CD8-positive, alpha-beta memory T cell (primary cell): ENCODE results near the gene CLPSL2. TPM values are rescaled to one million over a fixed set of nuclear protein-coding genes. Genes with fewer than 3 reads are reported as not detected.

Source experiments
- CTCF ChIA-PET: fragments of 350-600 bp; sonication (Branson Sonifier 250); formaldehyde crosslinking; loops from one replicate; lab custom pipeline; 2021; ENCODE audit warnings: antibody characterized with exemption; lab: Charles Lee
- POLR2A ChIA-PET: fragments of 350-600 bp; sonication (Branson Sonifier 250); formaldehyde crosslinking; loops from one replicate; lab custom pipeline; 2021; ENCODE audit warnings: antibody characterized with exemption; lab: Charles Lee
- DNase-seq, 5 donors: peaks; one replicate each; pipeline versions ENCODE4 v3.0.0 to v3.0.0-alpha.2; 2020 to 2022; ENCODE audit warnings: mixed read lengths in 1 of 5
- H3K27ac ChIP-seq: one replicate; pipeline ENCODE4 v1.7.0; 2013; ENCODE audit warnings: low read depth, mild to moderate bottlenecking, low read length, moderate library complexity
- H3K27me3 ChIP-seq: 2 replicates; pipeline ENCODE4 v1.7.0; 2013; ENCODE audit warnings: low read length, mild to moderate bottlenecking; ENCODE audit not compliant: insufficient read depth, poor library complexity, severe bottlenecking
- H3K36me3 ChIP-seq: 2 replicates; pipeline ENCODE4 v1.7.0; 2013; ENCODE audit warnings: mild to moderate bottlenecking, low read length, moderate library complexity; ENCODE audit not compliant: insufficient read depth
- H3K4me1 ChIP-seq: 2 replicates; pipeline ENCODE4 v1.7.0; 2013; ENCODE audit warnings: mild to moderate bottlenecking, low read length, moderate library complexity; ENCODE audit not compliant: insufficient read depth
- H3K4me3 ChIP-seq: 2 replicates; pipeline ENCODE4 v1.7.0; 2013; ENCODE audit warnings: mild to moderate bottlenecking, low read length
- H3K9me3 ChIP-seq: 2 replicates; pipeline ENCODE4 v1.7.0; 2013; ENCODE audit warnings: mild to moderate bottlenecking, low read length
- H3K27ac Mint-ChIP-seq, 8 donors: one replicate each; pipeline ENCODE4 v1.8.0; 2020 to 2021; ENCODE audit warnings: mixed read lengths in 8 of 8, mild to moderate bottlenecking in 6 of 8, inconsistent platforms in 3 of 8, moderate library complexity in 3 of 8
- H3K27me3 Mint-ChIP-seq, 2 donors: one replicate each; pipeline ENCODE4 v1.8.0; 2020 to 2021; ENCODE audit warnings: mixed read lengths in 2 of 2, mild to moderate bottlenecking in 1 of 2, moderate library complexity in 1 of 2
- H3K36me3 Mint-ChIP-seq, 3 donors: one replicate each; pipeline ENCODE4 v1.8.0; 2020 to 2021; ENCODE audit warnings: mixed read lengths in 3 of 3, inconsistent platforms in 1 of 3, mild to moderate bottlenecking in 1 of 3
- H3K4me1 Mint-ChIP-seq, 3 donors: one replicate each; pipeline ENCODE4 v1.8.0; 2020 to 2021; ENCODE audit warnings: mixed read lengths in 3 of 3, inconsistent platforms in 1 of 3, mild to moderate bottlenecking in 1 of 3
- H3K4me3 Mint-ChIP-seq, 7 donors: one replicate each; pipeline ENCODE4 v1.8.0; 2020 to 2021; ENCODE audit warnings: mixed read lengths in 7 of 7, mild to moderate bottlenecking in 6 of 7, moderate library complexity in 4 of 7, inconsistent platforms in 2 of 7
- H3K9me3 Mint-ChIP-seq, 5 donors: one replicate each; pipeline ENCODE4 v1.8.0; 2020 to 2022; ENCODE audit warnings: mixed read lengths in 5 of 5, mild to moderate bottlenecking in 3 of 5, moderate library complexity in 2 of 5, inconsistent platforms in 1 of 5
- polyA plus RNA-seq: library from polyadenylated mRNA; unstranded; fragments of 300-500 nt; fragmentation: Illumina TruSeq; gene quantifications from one replicate; pipeline ENCODE4 v1.2.3, GENCODE V29; 2021
- total RNA-seq, 2 experiments: library from RNA; stranded (reverse); gene quantifications; one replicate each; pipeline ENCODE4 v1.2.3, GENCODE V29; 2021

Gene CLPSL2
- total RNA-seq (not detected), polyA plus RNA-seq (not detected)

DNA sequence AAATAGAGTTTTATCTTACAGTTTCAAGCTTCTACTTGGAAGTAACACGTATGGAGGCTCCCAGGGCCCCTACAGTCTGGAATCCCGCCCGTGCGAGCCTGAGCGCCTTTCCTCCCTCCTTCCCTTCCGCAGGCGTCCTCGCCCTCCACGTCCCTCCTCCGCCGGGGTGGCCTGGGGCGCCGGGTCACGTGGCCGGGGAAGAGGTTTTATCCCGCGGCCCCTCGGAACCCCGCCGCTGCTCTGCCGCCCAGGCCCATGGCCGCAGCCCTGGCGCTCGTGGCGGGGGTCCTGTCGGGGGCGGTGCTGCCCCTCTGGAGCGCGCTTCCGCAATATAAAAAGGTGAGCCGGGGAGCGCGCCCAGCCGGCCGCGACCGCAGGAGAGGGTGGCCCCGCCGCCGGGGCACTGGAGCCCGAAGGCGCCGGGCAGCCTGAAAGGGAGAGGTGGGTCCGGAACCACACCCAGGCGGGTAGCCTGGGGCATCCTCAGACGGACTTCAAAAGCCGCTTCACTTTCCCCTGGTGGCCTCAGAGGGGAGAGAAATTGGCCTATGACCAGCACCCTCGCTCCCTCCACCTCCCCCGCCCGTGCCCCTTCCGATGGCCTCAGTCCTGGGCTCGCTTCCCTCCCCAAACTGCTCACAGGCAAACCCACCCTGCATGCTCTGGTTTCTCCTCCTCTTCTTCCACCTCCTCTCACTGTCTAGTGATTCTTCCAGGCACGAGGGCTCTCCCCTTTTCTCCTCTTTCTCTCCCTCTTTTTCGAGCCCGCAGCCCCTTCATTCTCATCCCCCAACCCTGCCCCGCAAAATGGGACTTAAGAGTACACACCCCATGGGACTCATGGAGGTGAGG, at the start of gene CLPSL2:
Gene CLPSL2, plus strand, starts transcription at position 235 of the 852 bp plus-strand sequence. Its CDS starts 21 bp downstream, at position 256.
- Histone ChIP-seq H3K4me1 (no peaks in the 10 kb centered on the region), H3K27me3 (peaks cover 14% of the 10 kb centered on the region), H3K36me3 (no peaks in the 10 kb centered on the region), H3K27ac (no peak within 1 kb of the TSS), H3K4me3 (peak within 1 kb of the TSS; percentile 22), H3K9me3 (no peaks in the 10 kb centered on the region)
- DNase-seq = no peak
- H3K4me3 Mint-ChIP-seq = peak within 1 kb of the TSS; percentile 27 to 77 (median 60)
- ChIA-PET CTCF (no interaction called here), POLR2A (no interaction called here)
- peak within 1 kb of the TSS in 1 of 8 donors; percentile 56 for H3K27ac Mint-ChIP-seq
- H3K36me3 Mint-ChIP-seq = peaks cover 0 to 6% (median 2%) of the 10 kb centered on the region in 3 donors
- peaks cover 26 to 57% of the 10 kb centered on the region in 2 donors for H3K27me3 Mint-ChIP-seq
- H3K4me1 Mint-ChIP-seq = peaks cover 6 to 12% (median 10%) of the 10 kb centered on the region in 3 donors
- no peaks in the 10 kb centered on the region for H3K9me3 Mint-ChIP-seq

- no peaks in the 10 kb centered on the region for H3K9me3 Mint-ChIP-seq
- Histone ChIP-seq H3K27me3 (no peaks in the 10 kb centered on the region), H3K36me3 (no peaks in the 10 kb centered on the region), H3K9me3 (no peaks in the 10 kb centered on the region), H3K27ac (peak overlapping the region; percentile 64), H3K4me1 (peaks cover 74% of the 10 kb centered on the region), H3K4me3 (peak overlapping the region; percentile 46)
- DNase-seq = no peak
- peaks cover 0 to 4% of the 10 kb centered on the region in 2 donors for H3K27me3 Mint-ChIP-seq
- ChIA-PET POLR2A (interaction anchor here (0.5 to 2.1 kb wide), 8 partner anchors 38 to 381 kb away, joined by 3 to 15 read pairs (median 5); partner anchors contain the start of gene FKBP5), CTCF (interaction anchor here (0.7 to 5.2 kb wide), 13 partner anchors 9 to 259 kb away, joined by 3 to 43 read pairs (median 5); partner anchors contain the start of genes ARMC12 and RPL10A)
- H3K4me1 Mint-ChIP-seq = peaks cover 69 to 89% (median 78%) of the 10 kb centered on the region in 3 donors
- peaks cover 0 to 2% (median 0%) of the 10 kb centered on the region in 3 donors for H3K36me3 Mint-ChIP-seq
- peak overlapping the region; percentile 87 to 97 (median 92) for H3K27ac Mint-ChIP-seq
- peak overlapping the region; percentile 74 to 89 (median 81) for H3K4me3 Mint-ChIP-seq
Measured at GRCh38 chr6:35727231-35727934, 49.0 kb upstream of the CLPSL2 start.

GRCh38 chr6:35727935-35728682, 48.3 kb upstream of the CLPSL2 start:
- no peaks in the 10 kb centered on the region for H3K36me3 ChIP-seq
- peaks cover 76 to 96% (median 85%) of the 10 kb centered on the region in 3 donors for H3K4me1 Mint-ChIP-seq
- H3K36me3 Mint-ChIP-seq = peaks cover 0 to 2% (median 0%) of the 10 kb centered on the region in 3 donors
- ChIA-PET POLR2A (interaction anchor here (0.6 to 2.1 kb wide), 6 partner anchors 39 to 300 kb away, joined by 3 to 15 read pairs (median 5); partner anchors contain the start of gene FKBP5), CTCF (interaction anchor here (0.6 to 5.2 kb wide), 16 partner anchors 9 to 260 kb away, joined by 3 to 43 read pairs (median 4); partner anchors contain the start of genes ARMC12 and RPL10A)
- H3K27me3 Mint-ChIP-seq = peaks cover 0 to 4% of the 10 kb centered on the region in 2 donors
- H3K9me3 Mint-ChIP-seq = no peaks in the 10 kb centered on the region
- H3K9me3 ChIP-seq = no peaks in the 10 kb centered on the region
- H3K4me3 Mint-ChIP-seq = peak overlapping the region; percentile 74 to 89 (median 86)
- no peaks in the 10 kb centered on the region for H3K27me3 ChIP-seq
- H3K4me3 ChIP-seq = peak overlapping the region; percentile 46
- H3K27ac Mint-ChIP-seq = peak overlapping the region; percentile 88 to 99 (median 96)
- H3K4me1 ChIP-seq = peaks cover 82% of the 10 kb centered on the region
- peak overlapping the region; percentile 66 for H3K27ac ChIP-seq
- DNase-seq = peak; percentile 82 to 95 (median 89)

GRCh38 chr6:35728683-35729678, 47.4 kb upstream of the CLPSL2 start:
- H3K36me3 ChIP-seq = no peaks in the 10 kb centered on the region
- H3K4me1 ChIP-seq = peaks cover 86% of the 10 kb centered on the region
- no peaks in the 10 kb centered on the region for H3K9me3 ChIP-seq
- Mint-ChIP-seq H3K36me3 (peaks cover 0 to 2% (median 0%) of the 10 kb centered on the region in 3 donors), H3K9me3 (no peaks in the 10 kb centered on the region), H3K27me3 (peaks cover 0 to 4% of the 10 kb centered on the region in 2 donors), H3K4me1 (peaks cover 77 to 96% (median 87%) of the 10 kb centered on the region in 3 donors), H3K4me3 (peak overlapping the region; percentile 74 to 89 (median 84)), H3K27ac (peak overlapping the region; percentile 88 to 99 (median 96))
- H3K27me3 ChIP-seq = no peaks in the 10 kb centered on the region
- ChIA-PET POLR2A (interaction anchor here (1.0 to 2.1 kb wide), 3 partner anchors 42 to 134 kb away, joined by 5 to 15 read pairs (median 9); no protein-coding TSS in a partner anchor), CTCF (interaction anchor here (0.6 to 5.2 kb wide), 9 partner anchors 8 to 261 kb away, joined by 3 to 43 read pairs (median 5); partner anchors contain the start of genes ARMC12 and RPL10A)
- H3K27ac ChIP-seq = peak overlapping the region; percentile 66
- DNase-seq = peak in 4 of 5 donors; percentile 20 to 68 (median 46)
- peak overlapping the region; percentile 18 for H3K4me3 ChIP-seq

DNA sequence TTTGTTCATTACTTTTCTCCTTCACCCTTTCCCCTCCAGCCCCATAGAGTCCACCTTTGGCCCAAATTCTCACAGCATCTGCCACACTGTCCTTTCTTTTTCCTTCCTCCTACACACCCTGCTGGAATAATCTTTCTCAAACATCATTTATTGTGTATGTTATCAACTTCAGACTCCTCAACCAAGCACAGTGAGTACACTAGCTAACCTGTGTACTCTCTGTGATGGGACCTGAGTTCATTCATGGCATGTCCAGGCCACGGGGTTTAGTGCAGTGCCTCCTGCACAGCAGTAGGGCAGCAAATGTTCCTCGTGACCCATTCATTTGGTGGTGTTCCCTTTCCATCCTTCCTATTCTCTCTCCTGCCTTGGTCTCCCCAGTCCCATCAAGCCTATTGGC, 46.7 kb upstream of the CLPSL2 start:
- DNase-seq = no peak
- CTCF ChIA-PET = interaction anchor here (1.4 kb wide), 1 partner anchor 145 kb away, joined by 3 read pairs; no protein-coding TSS in a partner anchor
- Mint-ChIP-seq H3K27me3 (peaks cover 0 to 4% of the 10 kb centered on the region in 2 donors), H3K4me3 (peak overlapping the region; percentile 72 to 89 (median 84)), H3K36me3 (peaks cover 0 to 2% (median 0%) of the 10 kb centered on the region in 3 donors), H3K9me3 (no peaks in the 10 kb centered on the region), H3K27ac (peak overlapping the region; percentile 88 to 98 (median 96)), H3K4me1 (peaks cover 72 to 91% (median 80%) of the 10 kb centered on the region in 3 donors)
- Histone ChIP-seq H3K9me3 (no peaks in the 10 kb centered on the region), H3K27me3 (no peaks in the 10 kb centered on the region), H3K27ac (no peak overlapping the region), H3K4me3 (no peak overlapping the region), H3K36me3 (no peaks in the 10 kb centered on the region), H3K4me1 (peaks cover 82% of the 10 kb centered on the region)
- POLR2A ChIA-PET = no interaction called here

DNA sequence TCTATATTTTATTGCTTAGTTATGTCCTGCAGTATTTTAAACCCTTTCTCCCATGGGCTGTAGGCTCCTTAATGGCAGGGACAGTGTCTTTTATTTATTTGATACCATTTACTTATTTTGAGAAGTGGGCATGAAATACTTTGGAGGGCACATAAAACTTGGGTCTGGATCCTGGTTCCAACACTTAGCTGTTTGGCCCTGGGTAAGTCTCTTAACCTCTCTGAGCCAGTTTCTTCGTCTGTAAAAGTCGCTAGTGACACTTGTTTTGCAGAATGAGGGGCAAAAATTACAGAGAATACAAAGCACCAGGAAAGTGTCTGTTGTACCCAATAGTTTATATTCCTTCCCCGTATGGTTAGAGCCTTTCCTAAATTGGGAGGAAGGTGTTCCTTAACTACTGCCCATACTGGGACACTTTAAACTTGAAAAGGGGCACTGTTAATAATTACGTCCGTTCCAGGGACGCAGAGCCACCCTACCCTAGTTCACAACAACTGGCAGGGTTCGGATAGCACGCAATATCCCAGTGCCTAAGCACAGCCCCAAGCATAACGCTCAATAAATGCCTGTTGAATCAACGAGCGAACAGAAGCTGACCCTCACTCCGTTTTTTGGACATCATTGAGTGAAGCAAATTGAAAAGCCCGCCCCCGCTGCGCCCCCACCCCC, 45.5 kb upstream of the CLPSL2 start:
- ChIA-PET CTCF (interaction anchor here (2.7 kb wide), 1 partner anchor 61 kb away, joined by 7 read pairs; no protein-coding TSS in a partner anchor), POLR2A (interaction anchor here (2.3 kb wide), 1 partner anchor 130 kb away, joined by 23 read pairs; no protein-coding TSS in a partner anchor)

More for the DNA sequence above, 45.5 kb upstream of the CLPSL2 start:
- Histone ChIP-seq H3K9me3 (no peaks in the 10 kb centered on the region), H3K27me3 (no peaks in the 10 kb centered on the region), H3K4me3 (peak overlapping the region; percentile 50), H3K27ac (peak overlapping the region; percentile 60), H3K4me1 (peaks cover 82% of the 10 kb centered on the region), H3K36me3 (no peaks in the 10 kb centered on the region)
- Mint-ChIP-seq H3K27me3 (peaks cover 0 to 4% of the 10 kb centered on the region in 2 donors), H3K4me3 (peak overlapping the region; percentile 84 to 94 (median 88)), H3K9me3 (no peaks in the 10 kb centered on the region), H3K4me1 (peaks cover 70 to 91% (median 77%) of the 10 kb centered on the region in 3 donors), H3K36me3 (peaks cover 0 to 2% (median 0%) of the 10 kb centered on the region in 3 donors), H3K27ac (peak overlapping the region; percentile 88 to 98 (median 96))
- peak in 1 of 5 donors; percentile 15 for DNase-seq
